Measurements from ENCODE around the gene CAPN13.

DNA sequence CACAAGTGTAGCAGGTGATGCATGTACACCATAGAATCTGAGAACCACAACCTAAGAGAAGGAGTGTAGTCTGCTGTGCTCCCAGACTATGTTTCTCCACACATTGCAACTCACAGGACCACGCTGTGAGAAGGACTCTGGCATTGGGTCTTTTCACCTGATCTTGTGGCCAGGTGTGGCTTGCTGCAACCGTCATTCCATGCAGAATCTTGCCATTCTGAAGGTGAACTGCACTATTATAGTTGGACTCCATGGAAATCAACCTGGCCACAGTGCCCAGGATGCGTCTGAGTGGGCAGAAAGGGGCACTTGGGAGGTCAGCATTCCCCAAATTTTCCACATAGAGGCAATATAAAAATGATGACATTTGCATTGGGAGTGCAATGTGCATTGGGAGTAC, 122.2 kb downstream of the CAPN13 start:
- TF ChIP-seq POLR2AphosphoS5 (IDR thresholded peaks at IDR 0.05; ENCODE audit: low read depth, low read length), result no peak
- no peak for TF ChIP-seq SPI1 (IDR thresholded peaks at IDR 0.05; ENCODE audit: low read depth, low read length)
- TF ChIP-seq PAX5 (IDR thresholded peaks at IDR 0.05; ENCODE audit: insufficient read depth, low read length, severe bottlenecking), result no peak

All from GM12891 (cell line).